ENCODE data around the gene BMPR1A. TPM values are rescaled to one million over a fixed set of nuclear protein-coding genes. Genes with fewer than 3 reads are reported as not detected.

Gene BMPR1A
- total and polyA plus RNA-seq, 9 of the 15 experiments (the other 6 are each of a cell fraction or from before 2014, with no cell fraction given), result 1.6 to 17.5 (median 9.1) TPM

DNA sequence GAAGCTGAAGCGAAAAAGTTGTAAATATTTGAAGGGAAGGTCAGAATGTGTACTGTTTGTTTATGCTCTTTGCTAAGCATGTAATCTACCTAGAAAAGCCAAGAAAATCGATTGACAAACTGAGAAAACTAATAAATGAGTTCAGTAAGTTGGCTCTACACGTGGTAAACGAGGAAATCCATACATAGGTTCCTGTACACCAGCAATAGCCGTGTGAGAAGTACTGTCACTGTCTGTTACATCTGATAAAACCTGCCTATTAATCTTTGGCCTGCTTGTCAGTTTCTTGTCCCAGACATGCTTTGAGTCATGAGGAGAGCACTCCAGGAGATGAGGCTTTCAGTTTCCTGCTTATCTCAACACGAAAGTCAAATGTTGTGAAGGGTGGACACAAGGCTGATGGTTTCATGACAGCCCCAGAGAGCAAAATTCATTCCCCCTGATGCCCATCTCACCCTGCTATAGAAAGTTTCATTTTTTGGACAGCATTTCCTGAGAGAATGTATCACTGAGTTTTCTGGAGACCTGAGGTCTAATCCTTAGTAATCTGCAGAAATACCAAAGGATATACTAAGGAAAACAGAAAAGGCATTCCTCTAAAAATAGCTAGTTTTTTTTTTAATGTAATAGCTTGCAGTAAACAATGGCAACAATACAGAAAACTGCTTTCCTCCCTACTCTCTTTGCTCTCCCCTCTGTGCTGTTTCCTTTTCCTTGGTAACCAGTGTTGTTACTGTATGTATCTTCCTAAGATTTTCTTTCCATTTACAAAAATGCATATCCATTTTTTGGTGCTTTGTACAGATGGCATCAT, 18.8 kb downstream of the BMPR1A start (continued):
- TF ChIP-seq, protein P1, sequence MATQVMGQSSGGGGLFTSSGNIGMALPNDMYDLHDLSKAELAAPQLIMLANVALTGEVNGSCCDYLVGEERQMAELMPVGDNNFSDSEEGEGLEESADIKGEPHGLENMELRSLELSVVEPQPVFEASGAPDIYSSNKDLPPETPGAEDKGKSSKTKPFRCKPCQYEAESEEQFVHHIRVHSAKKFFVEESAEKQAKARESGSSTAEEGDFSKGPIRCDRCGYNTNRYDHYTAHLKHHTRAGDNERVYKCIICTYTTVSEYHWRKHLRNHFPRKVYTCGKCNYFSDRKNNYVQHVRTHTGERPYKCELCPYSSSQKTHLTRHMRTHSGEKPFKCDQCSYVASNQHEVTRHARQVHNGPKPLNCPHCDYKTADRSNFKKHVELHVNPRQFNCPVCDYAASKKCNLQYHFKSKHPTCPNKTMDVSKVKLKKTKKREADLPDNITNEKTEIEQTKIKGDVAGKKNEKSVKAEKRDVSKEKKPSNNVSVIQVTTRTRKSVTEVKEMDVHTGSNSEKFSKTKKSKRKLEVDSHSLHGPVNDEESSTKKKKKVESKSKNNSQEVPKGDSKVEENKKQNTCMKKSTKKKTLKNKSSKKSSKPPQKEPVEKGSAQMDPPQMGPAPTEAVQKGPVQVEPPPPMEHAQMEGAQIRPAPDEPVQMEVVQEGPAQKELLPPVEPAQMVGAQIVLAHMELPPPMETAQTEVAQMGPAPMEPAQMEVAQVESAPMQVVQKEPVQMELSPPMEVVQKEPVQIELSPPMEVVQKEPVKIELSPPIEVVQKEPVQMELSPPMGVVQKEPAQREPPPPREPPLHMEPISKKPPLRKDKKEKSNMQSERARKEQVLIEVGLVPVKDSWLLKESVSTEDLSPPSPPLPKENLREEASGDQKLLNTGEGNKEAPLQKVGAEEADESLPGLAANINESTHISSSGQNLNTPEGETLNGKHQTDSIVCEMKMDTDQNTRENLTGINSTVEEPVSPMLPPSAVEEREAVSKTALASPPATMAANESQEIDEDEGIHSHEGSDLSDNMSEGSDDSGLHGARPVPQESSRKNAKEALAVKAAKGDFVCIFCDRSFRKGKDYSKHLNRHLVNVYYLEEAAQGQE (IDR thresholded peaks at IDR 0.05; ENCODE audit: borderline replicate concordance), result no peak
- TF ChIP-seq, protein P1 (CRISPR knock-in tag; IDR thresholded peaks at IDR 0.05; ENCODE audit: low read depth), result no peak
- TF ChIP-seq ZNF76 (CRISPR knock-in tag; IDR thresholded peaks at IDR 0.05; ENCODE audit: borderline replicate concordance) (no peak), SETDB1 (IDR thresholded peaks at IDR 0.05; ENCODE audit: low read length) (no peak), MAZ (CRISPR knock-in tag; conservative IDR thresholded peaks at IDR 0.05 in 1 of 2, IDR thresholded peaks at IDR 0.05 in 1 of 2) (no peak), EGR1 (conservative IDR thresholded peaks at IDR 0.05) (no peak), HSF4 (CRISPR knock-in tag; IDR thresholded peaks at IDR 0.05; ENCODE audit: borderline replicate concordance) (no peak), ZNF253 (CRISPR knock-in tag; conservative IDR thresholded peaks at IDR 0.05) (no peak), PHB (CRISPR knock-in tag; IDR thresholded peaks at IDR 0.05) (no peak), CBX1 (IDR thresholded peaks at IDR 0.05; ENCODE audit: low read depth) (no peak), ZNF778 (CRISPR knock-in tag; IDR thresholded peaks at IDR 0.05) (no peak), ZNF696 (CRISPR knock-in tag; conservative IDR thresholded peaks at IDR 0.05) (no peak), ZNF224 (CRISPR knock-in tag; IDR thresholded peaks at IDR 0.05) (no peak), ARHGAP35 (IDR thresholded peaks at IDR 0.05; ENCODE audit: partially characterized antibody) (no peak), ILK (tag; IDR thresholded peaks at IDR 0.05; ENCODE audit: borderline replicate concordance, low read depth) (no peak), TRIM25 (IDR thresholded peaks at IDR 0.05; ENCODE audit: borderline replicate concordance) (no peak), CBFA2T2 (conservative IDR thresholded peaks at IDR 0.05) (peak; percentile 71), HMG20A (CRISPR knock-in tag; conservative IDR thresholded peaks at IDR 0.05) (no peak), POLR2G (IDR thresholded peaks at IDR 0.05; ENCODE audit: low read depth, low read length) (no peak), CC2D1A (IDR thresholded peaks at IDR 0.05) (peak; percentile 33; the same call in 1 of the 2 replicates), TARDBP (IDR thresholded peaks at IDR 0.05) (no peak)

Data from K562 (cell line).